ENCODE data around the gene PABPC3.

Gene PABPC3

DNA sequence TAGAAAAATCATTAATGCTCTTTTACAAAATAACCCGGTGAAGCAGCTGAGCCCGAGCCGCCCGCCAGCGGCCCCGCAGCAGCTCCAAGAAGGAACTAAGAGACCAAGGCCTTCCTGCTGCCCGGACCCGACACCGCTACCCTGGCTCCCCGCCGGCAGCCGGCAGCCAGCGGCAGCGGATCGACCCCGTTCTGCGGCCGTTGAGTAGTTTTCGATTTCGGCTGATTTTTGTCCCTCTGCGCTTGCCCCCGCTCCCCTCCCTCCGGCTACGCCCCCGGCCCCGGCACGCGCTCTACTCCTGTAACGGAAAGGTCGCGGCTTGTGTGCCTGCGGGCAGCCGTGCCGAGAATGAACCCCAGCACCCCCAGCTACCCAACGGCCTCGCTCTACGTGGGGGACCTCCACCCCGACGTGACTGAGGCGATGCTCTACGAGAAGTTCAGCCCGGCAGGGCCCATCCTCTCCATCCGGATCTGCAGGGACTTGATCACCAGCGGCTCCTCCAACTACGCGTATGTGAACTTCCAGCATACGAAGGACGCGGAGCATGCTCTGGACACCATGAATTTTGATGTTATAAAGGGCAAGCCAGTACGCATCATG, at the start of gene PABPC3:
Gene PABPC3, plus strand, starts transcription at position 286 of the 603 bp plus-strand sequence. Its CDS starts 63 bp downstream, at position 349.
- DNase-seq = no peak

DNA sequence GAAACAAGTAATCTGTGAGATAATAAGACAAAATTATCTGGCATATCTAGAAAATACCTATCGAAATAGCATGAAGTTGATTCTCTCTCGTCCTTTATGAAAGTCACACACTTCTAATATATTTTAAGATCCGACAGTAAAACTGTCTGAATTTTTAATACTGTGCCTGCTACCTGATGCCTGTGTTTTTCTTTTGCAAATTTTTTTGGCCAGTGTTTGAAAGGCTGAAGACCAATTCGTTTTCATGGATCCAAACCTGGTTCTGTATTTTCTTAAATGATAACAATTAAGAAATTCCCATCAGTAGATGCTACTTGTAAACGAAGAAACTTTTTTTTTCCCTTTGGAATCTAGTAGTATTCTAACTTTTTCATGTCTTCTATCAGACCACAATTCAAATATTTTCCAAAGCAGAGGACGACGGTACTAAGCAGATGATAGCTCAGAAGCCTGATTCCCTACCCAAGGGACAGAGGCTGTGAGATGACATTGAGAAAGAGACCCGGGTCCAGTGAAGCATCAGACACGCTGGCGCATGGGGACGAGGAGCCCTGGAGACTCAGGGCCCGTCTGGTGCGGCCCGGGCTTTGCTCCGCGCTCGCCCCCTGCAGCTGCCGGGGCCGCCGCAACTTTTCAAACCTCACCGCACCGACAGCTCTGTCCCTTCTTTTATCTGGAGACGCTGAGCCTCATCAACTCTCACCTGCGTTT, 49.5 kb upstream of the PABPC3 start:
- DNase-seq = no peak

DNA sequence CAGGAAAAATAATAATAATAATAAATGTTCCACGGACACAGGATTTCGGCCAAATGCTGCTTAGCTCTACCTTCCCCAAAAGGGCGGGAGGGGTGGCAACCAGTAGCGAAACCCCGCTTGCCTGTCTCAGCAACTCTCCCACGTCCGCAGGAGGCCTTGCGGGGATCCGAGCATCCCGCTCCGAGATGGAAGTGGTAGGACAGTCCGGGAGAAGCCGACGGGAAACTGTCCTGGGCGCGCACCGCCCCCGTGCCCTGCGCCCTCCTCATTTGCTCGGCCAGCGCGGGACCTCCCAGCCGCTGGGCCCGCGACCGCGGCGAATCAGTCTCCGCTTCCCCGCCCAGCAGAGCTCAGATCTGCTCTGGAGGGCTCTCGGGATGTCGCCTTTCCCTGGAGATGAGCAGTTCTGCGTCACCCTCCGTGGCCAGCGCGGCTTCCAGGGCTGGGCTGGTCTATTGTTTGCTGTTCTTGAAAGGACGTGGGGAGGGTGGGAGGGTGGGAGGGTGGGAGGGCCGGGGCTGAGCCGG, 48.9 kb upstream of the PABPC3 start:
- no peak for DNase-seq

DNA sequence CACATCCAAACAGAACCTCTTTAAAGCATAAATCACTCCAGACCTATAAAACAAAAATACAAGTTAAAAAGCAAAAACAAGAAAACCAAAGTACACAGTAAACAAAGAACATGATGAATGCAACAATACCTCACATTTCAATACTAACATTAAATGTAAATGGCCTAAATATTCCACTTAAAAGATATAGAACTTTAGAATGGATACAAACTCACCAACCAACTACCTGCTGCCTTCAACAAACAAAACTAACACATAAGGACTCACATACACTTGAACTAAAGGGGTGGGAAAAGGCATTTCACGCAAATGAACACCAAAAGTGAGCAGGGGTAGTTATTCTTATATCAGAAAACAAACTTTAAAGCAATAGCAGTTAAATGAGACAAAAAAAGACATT, 44.9 kb upstream of the PABPC3 start:
- DNase-seq = no peak

GRCh38 chr13:25059166-25059565, 36.8 kb upstream of the PABPC3 start:
- no peak for DNase-seq

DNA sequence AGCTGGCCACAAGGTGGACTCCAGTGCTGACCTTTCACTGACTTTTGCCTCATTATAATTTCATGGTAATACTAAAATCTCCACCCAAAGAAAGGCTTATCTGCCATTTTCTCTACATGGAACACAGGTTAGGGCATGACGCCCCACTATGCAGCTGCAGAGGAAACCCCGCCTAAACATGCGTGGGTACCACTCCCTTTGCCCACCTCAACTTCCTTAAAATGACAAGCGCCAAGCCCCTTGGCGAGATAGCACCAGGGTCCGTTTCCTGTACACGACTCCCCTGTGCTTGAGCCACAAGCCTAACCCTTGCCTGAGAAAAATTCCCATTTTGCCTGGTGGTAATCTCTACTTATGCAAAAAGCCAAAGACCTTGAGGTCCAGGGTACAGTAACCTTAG, 36.0 kb upstream of the PABPC3 start:
- DNase-seq = no peak

- no peak for DNase-seq
These were observed 33.5 kb upstream of the PABPC3 start for GRCh38 chr13:25062479-25062878.

DNA sequence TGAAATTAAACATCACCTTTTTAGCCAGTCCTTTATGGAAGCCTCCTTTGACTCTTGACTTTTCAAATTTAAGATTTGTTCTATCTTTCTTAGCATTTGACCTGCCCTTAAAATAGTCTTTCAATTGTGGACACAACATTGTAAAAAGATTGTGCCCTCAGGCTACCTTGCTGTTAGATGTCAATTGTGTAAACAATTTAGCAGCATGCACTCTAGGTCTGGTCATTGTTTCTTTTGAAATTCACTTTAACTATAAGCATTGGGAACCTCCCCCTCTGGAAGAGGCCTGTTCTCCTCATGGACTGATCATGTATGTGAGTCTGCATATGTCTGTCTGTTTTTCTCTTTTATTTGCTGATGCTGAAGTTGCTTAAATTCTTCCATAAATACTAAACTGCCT, 31.5 kb upstream of the PABPC3 start:
- no peak for DNase-seq

DNA sequence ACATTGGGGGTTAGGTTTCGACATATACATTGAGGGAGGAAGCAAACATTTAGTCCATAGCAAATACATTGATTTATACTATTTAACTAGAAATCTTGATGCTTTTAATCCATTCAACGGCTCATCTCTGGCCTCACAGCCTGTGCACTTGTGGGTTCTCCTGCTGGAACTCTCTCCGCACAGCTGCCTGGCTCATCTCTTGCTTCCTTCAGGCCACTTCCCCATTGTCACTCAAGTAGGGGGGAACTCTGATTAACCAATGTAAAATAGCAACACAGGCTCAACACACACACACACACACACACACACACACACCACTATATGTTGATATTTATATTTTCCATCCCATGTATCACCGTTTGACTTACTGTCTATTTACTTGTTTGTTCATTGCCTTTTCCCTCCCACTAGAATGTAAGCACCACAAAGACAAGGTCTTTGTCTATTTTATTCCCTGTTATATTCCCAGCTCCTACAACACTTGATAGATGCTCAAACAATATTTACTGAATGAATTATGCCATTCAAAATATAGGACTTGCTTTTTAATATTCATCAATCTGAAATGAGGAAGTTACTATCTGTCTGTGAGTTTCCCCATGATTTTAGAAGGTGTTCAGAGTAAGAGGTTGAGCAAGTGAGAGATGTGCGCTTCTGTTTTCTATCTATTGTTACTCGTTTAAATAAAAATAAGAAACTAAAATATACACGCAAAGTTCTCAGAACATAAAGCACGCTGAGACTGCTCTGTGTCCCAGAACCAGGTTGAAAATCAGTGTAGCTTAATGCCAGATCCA, 29.8 kb upstream of the PABPC3 start:
- DNase-seq = no peak

GRCh38 chr13:25067064-25067463, 28.9 kb upstream of the PABPC3 start:
- DNase-seq = no peak

- no peak for DNase-seq
These were observed 27.1 kb upstream of the PABPC3 start for GRCh38 chr13:25068810-25069209.

DNA sequence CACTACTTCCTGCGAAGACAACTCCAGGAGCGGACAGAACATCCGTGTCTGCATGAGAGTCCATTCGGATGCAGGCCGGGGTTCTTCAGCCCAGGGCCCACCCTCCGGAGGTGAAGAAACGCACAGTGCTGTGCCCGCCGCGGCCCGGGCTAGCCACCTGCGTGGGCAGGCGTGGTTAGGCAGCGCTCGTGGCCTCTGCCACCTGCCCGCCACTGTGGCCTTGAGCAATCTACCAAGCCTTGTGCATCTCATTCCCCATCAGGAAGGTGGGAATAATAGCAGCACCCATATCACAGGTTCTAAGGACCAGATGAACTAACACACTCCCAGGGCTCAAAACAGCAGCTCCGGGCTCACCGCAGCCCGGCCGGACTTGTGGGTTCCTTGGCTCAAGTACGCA, 26.7 kb upstream of the PABPC3 start:
- DNase-seq = no peak

GRCh38 chr13:25069911-25070310, 26.0 kb upstream of the PABPC3 start:
- DNase-seq = no peak

DNA sequence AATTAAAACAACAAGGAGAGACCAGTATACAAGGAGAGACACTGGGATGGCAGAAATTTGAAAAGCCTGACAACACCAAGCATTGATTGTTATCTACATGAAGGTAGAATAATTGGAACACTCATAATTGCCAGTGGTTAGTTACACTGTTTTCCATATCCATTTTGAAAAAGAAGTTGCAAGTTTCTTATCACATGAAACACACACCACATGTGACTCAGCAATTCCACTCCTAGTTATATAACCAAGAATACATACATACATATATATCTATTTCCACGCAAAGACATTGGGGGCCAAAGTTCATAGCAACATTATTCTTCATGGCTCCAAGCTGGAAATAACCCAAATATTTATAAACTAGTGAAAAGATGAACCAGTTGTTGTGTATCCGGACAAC, 15.2 kb upstream of the PABPC3 start:
- DNase-seq = no peak

GRCh38 chr13:25084096-25084495, 11.8 kb upstream of the PABPC3 start:
- no peak for DNase-seq

DNA sequence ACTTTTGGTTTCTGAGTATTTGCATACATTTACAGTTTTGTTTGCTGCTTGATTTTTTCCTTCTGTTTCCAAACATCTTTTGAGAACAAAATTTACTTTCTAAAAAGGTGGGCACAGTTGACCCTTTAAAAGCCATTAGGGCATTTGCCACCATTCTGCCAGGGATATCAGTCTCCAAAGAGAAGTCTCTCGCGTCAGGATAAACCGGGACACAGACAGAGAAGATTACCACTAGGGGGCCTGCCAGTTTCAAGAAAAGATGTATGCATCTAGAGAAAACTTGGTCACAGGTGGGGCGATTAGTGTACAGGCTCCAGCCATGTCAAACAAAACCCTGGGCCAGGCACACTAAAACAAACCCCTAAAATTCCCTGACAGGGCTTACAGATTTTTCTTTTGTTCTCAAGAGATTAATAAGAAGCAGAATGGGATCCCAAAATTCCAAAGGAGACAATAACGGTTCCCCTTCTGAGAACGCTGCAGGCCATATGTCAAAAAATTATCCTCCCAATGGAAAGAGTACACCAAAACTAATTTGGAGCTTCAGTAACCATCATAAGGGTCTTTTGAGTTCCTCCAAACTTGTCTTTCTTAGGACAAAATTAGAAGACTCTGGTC, 10.7 kb upstream of the PABPC3 start:
- DNase-seq = no peak

- DNase-seq = no peak
These were observed 7.2 kb upstream of the PABPC3 start for GRCh38 chr13:25088562-25089221.

DNA sequence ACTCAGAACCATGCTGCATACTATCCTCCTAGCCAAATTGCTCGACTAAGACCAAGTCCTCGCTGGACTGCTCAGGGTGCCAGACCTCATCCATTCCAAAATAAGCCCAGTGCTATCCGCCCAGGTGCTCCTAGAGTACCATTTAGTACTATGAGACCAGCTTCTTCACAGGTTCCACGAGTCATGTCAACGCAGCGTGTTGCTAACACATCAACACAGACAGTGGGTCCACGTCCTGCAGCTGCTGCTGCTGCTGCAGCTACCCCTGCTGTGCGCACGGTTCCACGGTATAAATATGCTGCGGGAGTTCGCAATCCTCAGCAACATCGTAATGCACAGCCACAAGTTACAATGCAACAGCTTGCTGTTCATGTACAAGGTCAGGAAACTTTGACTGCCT, 1.5 kb downstream of the PABPC3 start:
- DNase-seq = no peak

- DNase-seq = no peak
These were observed 7.8 kb downstream of the PABPC3 start for GRCh38 chr13:25103711-25104110.

DNA sequence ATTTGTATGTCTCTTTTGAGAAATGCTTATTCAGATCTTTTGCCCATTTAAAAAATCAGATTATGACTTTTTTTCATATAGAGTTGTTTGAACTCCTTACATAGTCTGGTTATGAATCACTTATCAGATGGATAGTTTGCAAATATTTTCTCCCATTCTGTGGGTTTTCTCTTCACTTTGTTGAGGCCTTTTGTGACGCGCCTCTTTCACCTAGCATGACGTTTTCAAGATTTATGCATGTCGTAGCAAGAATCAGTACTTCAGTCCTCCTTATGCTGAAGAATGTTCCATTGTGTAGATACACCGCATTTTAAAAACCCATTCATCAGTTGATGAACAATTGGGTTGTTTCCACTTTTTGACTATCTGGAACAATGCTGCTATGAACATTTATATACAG, 13.4 kb downstream of the PABPC3 start:
- DNase-seq = no peak

DNA sequence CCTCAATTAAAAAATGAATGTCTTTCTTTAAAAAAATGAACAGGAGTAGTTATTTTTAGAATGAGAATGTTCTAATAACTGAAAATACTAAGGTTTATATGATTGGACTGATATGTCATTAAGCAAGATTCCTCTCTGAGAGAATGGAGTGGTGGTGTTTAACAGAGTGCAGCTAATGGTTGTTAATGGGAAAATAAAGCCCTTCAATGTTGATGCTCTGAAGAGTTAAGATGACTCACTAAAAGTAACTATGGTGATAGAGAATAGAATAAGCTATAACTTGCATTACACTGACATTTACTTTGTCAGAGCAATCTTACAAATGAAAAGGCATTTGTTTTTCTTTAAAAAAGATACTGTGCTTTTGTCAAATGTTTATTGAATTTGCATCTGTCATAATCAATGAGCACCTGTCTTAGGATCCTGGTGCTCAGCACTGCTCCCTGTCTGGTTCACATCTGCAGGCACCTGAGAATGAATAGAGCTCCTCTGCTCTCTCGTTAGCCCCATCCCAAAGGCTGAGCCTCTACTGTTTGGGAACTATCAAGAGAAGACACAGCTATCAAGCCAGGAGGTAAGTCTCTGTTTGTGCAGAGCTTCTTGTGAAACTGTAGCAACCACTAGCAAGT, 15.1 kb downstream of the PABPC3 start:
- DNase-seq = no peak

GRCh38 chr13:25111585-25111956, 15.6 kb downstream of the PABPC3 start:
- DNase-seq = no peak
